IMR-90 (cell line): Measurements from ENCODE around the gene EXOC4. TPM values are rescaled to one million over a fixed set of nuclear protein-coding genes. Genes with fewer than 3 reads are reported as not detected.

Source experiments
- ATAC-seq: fragments of 200-7000 bp; cut with Tn5 transposase; 2 replicates; pipeline ENCODE4 v1.9.1; 2020; ENCODE audit warnings: low read depth, mild to moderate bottlenecking, moderate library complexity
- BruUV-seq: library from RNA; stranded (reverse); fragments of 400-500 nt; replicated peaks from 2 replicates; lab custom pipeline; 2021; lab: Mats Ljungman, UMichigan
- CTCF ChIA-PET: fragments of 300-600 bp; formaldehyde crosslinking; extraction: SDS; loops from one replicate; lab custom pipeline; 2021; ENCODE audit warnings: antibody characterized with exemption; lab: Yijun Ruan, JAX
- POLR2A ChIA-PET: fragments of 300-600 bp; sonication (Branson Sonifier 250); formaldehyde crosslinking; loops from one replicate; lab custom pipeline; 2022; ENCODE audit warnings: antibody characterized with exemption; ENCODE audit not compliant: unreplicated experiment; lab: Charles Lee
- DNase-seq: peaks from one replicate; pipeline ENCODE4 v3.0.0; 2013
- H2AFZ ChIP-seq: replicated peaks from 2 replicates; pipeline ENCODE3; 2013; ENCODE audit warnings: low read length, mild to moderate bottlenecking; ENCODE audit not compliant: poor library complexity
- H2AK5ac ChIP-seq: 2 replicates; pipeline ENCODE4 v1.6.1; 2013; ENCODE audit warnings: low read depth, low read length, inconsistent platforms
- H2AK9ac ChIP-seq: replicated peaks from 2 replicates; pipeline ENCODE3; 2013; ENCODE audit warnings: mild to moderate bottlenecking, low read depth, low read length, moderate library complexity; ENCODE audit not compliant: poor library complexity
- H2BK120ac ChIP-seq: 2 replicates; pipeline ENCODE4 v1.6.1; 2013; ENCODE audit warnings: low read depth, low read length, inconsistent platforms
- H2BK15ac ChIP-seq: 3 replicates; pipeline ENCODE4 v1.6.1; 2013; ENCODE audit warnings: low read depth, low read length, inconsistent platforms
- H2BK20ac ChIP-seq: 2 replicates; pipeline ENCODE4 v1.6.1; 2013; ENCODE audit warnings: low read depth, mild to moderate bottlenecking, inconsistent platforms, low read length, moderate library complexity
- H2BK5ac ChIP-seq: 2 replicates; pipeline ENCODE4 v1.6.1; 2013; ENCODE audit warnings: mild to moderate bottlenecking, low read depth, low read length, inconsistent platforms; ENCODE audit not compliant: poor library complexity, severe bottlenecking
- H3K14ac ChIP-seq: replicated peaks from 2 replicates; pipeline ENCODE4 v1.6.1; 2013; ENCODE audit warnings: low read depth, low read length, inconsistent platforms
- H3K18ac ChIP-seq: 2 replicates; pipeline ENCODE4 v1.6.1; 2013; ENCODE audit warnings: low read depth, low read length, control low read depth
- H3K23ac ChIP-seq: 2 replicates; pipeline ENCODE4 v1.6.1; 2013; ENCODE audit warnings: low read depth, low read length, inconsistent platforms
- H3K27ac ChIP-seq: 2 replicates; pipeline ENCODE4 v1.5.1; 2013; ENCODE audit warnings: mild to moderate bottlenecking, control low read depth, low read length; ENCODE audit not compliant: insufficient read depth
- H3K27me3 ChIP-seq: 2 replicates; pipeline ENCODE4 v1.6.1; 2013; ENCODE audit warnings: low read length; ENCODE audit not compliant: control insufficient read depth, insufficient read depth
- H3K36me3 ChIP-seq: 2 replicates; pipeline ENCODE4 v1.6.1; 2013; ENCODE audit warnings: low read length, mixed read lengths; ENCODE audit not compliant: control insufficient read depth, insufficient read depth
- H3K4ac ChIP-seq: 2 replicates; pipeline ENCODE4 v1.6.1; 2013; ENCODE audit warnings: low read depth, low read length, inconsistent platforms
- H3K4me1 ChIP-seq: 2 replicates; pipeline ENCODE4 v1.6.1; 2013; ENCODE audit warnings: low read length, mixed read lengths; ENCODE audit not compliant: control insufficient read depth, insufficient read depth
- H3K4me2 ChIP-seq: 2 replicates; pipeline ENCODE4 v1.6.1; 2013; ENCODE audit warnings: low read depth, mild to moderate bottlenecking, control low read depth, low read length, moderate library complexity
- H3K4me3 ChIP-seq: 2 replicates; pipeline ENCODE4 v1.5.1; 2013; ENCODE audit warnings: low read depth, mild to moderate bottlenecking, control low read depth, low read length, moderate library complexity; ENCODE audit not compliant: insufficient read depth
- H3K56ac ChIP-seq: 2 replicates; pipeline ENCODE4 v1.6.1; 2013; ENCODE audit warnings: low read length, inconsistent platforms; ENCODE audit not compliant: insufficient read depth; ENCODE audit errors: extremely low read depth
- H3K79me1 ChIP-seq, 2 experiments: 2 replicates each; pipeline ENCODE4 v1.6.1; 2013; ENCODE audit warnings: low read length in 2 of 2, inconsistent platforms in 1 of 2, low read depth in 1 of 2
- H3K9ac ChIP-seq: 2 replicates; pipeline ENCODE4 v1.6.1; 2013; ENCODE audit warnings: low read depth, low read length, control low read depth
- H3K9me1 ChIP-seq: 2 replicates; pipeline ENCODE4 v1.6.1; 2013; ENCODE audit warnings: low read length, inconsistent platforms; ENCODE audit not compliant: insufficient read depth
- H3K9me3 ChIP-seq: 2 replicates; pipeline ENCODE4 v1.6.1; 2013; ENCODE audit warnings: low read length; ENCODE audit not compliant: control insufficient read depth, insufficient read depth
- H4K20me1 ChIP-seq: 2 replicates; pipeline ENCODE4 v1.6.1; 2013; ENCODE audit warnings: low read length, inconsistent platforms; ENCODE audit not compliant: insufficient read depth
- H4K5ac ChIP-seq: 2 replicates; pipeline ENCODE4 v1.6.1; 2013; ENCODE audit warnings: mild to moderate bottlenecking, low read depth, low read length, control low read depth
- H4K8ac ChIP-seq, 2 experiments: 2 replicates each; pipeline ENCODE4 v1.6.1; 2013; ENCODE audit warnings: low read depth in 2 of 2, low read length in 2 of 2, control low read depth in 1 of 2, inconsistent platforms in 1 of 2
- H4K91ac ChIP-seq: 2 replicates; pipeline ENCODE4 v1.6.1; 2013; ENCODE audit warnings: low read depth, low read length, inconsistent platforms; ENCODE audit not compliant: insufficient read depth
- CEBPB ChIP-seq: IDR thresholded peaks from 2 replicates; pipeline ENCODE4 v1.6.1; 2012; ENCODE audit warnings: low read depth, low read length, improper control_type of control experiment
- CHD1 ChIP-seq: IDR thresholded peaks from 2 replicates; pipeline ENCODE4 v1.6.1; 2012; ENCODE audit warnings: low read depth, low read length, improper control_type of control experiment
- CTCF ChIP-seq: conservative IDR thresholded peaks from 2 replicates; pipeline ENCODE4 v1.5.1; 2012; ENCODE audit warnings: mild to moderate bottlenecking, low read depth, low read length, improper control_type of control experiment
- ELK1 ChIP-seq: fragments of 150-350 bp; IDR thresholded peaks from 2 replicates; pipeline ENCODE4 v1.6.1; 2016; ENCODE audit warnings: low read depth, mild to moderate bottlenecking, low read length, moderate library complexity, borderline replicate concordance
- FOS ChIP-seq: fragments of 150-350 bp; IDR thresholded peaks from 2 replicates; pipeline ENCODE4 v1.6.1; 2016; ENCODE audit warnings: low read depth, low read length
- MAFK ChIP-seq: IDR thresholded peaks from 2 replicates; pipeline ENCODE4 v1.6.1; 2012; ENCODE audit warnings: low read depth, low read length, improper control_type of control experiment
- MAZ ChIP-seq: IDR thresholded peaks from 2 replicates; pipeline ENCODE4 v1.6.1; 2012; ENCODE audit warnings: low read depth, mild to moderate bottlenecking, low read length, improper control_type of control experiment, moderate library complexity, borderline replicate concordance
- MXI1 ChIP-seq: IDR thresholded peaks from 2 replicates; pipeline ENCODE4 v1.6.1; 2012; ENCODE audit warnings: low read depth, mild to moderate bottlenecking, low read length, moderate library complexity, borderline replicate concordance
- RAD21 ChIP-seq: IDR thresholded peaks from 2 replicates; pipeline ENCODE4 v1.6.1; 2012; ENCODE audit warnings: low read length, improper control_type of control experiment
- RCOR1 ChIP-seq: IDR thresholded peaks from 2 replicates; pipeline ENCODE4 v1.6.1; 2012; ENCODE audit warnings: mild to moderate bottlenecking, low read length, improper control_type of control experiment; ENCODE audit not compliant: insufficient replicate concordance
- RFX5 ChIP-seq: IDR thresholded peaks from 2 replicates; pipeline ENCODE4 v1.8.0; 2012; ENCODE audit warnings: low read depth, mild to moderate bottlenecking, low read length, moderate library complexity
- SMC3 ChIP-seq: fragments of 150-350 bp; IDR thresholded peaks from 2 replicates; pipeline ENCODE4 v1.6.1; 2016; ENCODE audit warnings: low read depth, mild to moderate bottlenecking, antibody characterized with exemption, low read length, moderate library complexity
- WGBS, 2 experiments: methylation state at CpG; one replicate each; pipeline versions ENCODE4 v1.1.5 to v1.1.7; 2013; ENCODE audit warnings: missing lambda C conversion rate in 2 of 2; ENCODE audit not compliant: insufficient read length in 1 of 2; ENCODE audit errors: extremely low coverage in 2 of 2; 5-methylcytosine and 5-hydroxymethylcytosine counted together
- dilution Hi-C: fragments of 300-500 bp; cut with HindIII; formaldehyde crosslinking; loops from one replicate; pipeline ENCODE4 v1.14.3; 2018; ENCODE audit warnings: low sequenced_read_pairs; ENCODE audit not compliant: unreplicated experiment
- in situ Hi-C: fragments of 300-500 bp; cut with MboI; formaldehyde crosslinking; loops from 3 replicates; pipeline ENCODE4 v1.14.3; 2019; ENCODE audit warnings: low sequenced_read_pairs, inconsistent platforms, mixed read lengths
- intact Hi-C: fragments of 100-400 bp; cut with micrococcal nuclease; formaldehyde crosslinking; loops from 2 replicates; pipeline ENCODE4 v1.10.0; 2022
- polyA plus RNA-seq, 3 experiments: library from polyadenylated mRNA; depleted of rRNA; stranded (reverse); fragments of >200 nt; gene quantifications; 2 replicates each; pipeline ENCODE4 v1.2.3, GENCODE V29; 2012; ENCODE audit warnings: low replicate concordance in 1 of 3
- total RNA-seq: library from RNA; depleted of rRNA; stranded (reverse); fragments of >200 nt; gene quantifications from 2 replicates; pipeline ENCODE4 v1.2.3, GENCODE V29; 2012

Gene EXOC4
- total and polyA plus RNA-seq, 2 of the 4 experiments (the other 2 are of a cell fraction): 25.4 to 94.6 TPM

GRCh38 chr7:133724148-133724547 lies 471.3 kb downstream of the EXOC4 start:
- ChIA-PET POLR2A (no interaction called here), CTCF (no interaction called here)
- Histone ChIP-seq H3K14ac (no peak overlapping the region), H3K4ac (no peak overlapping the region), H3K56ac (no peak overlapping the region), H3K9ac (no peak overlapping the region), H2AK5ac (no peak overlapping the region), H3K27me3 (no peaks in the 10 kb centered on the region), H3K4me2 (no peak overlapping the region), H3K9me3 (no peaks in the 10 kb centered on the region), H2BK120ac (no peak overlapping the region), H3K36me3 (no peaks in the 10 kb centered on the region), H3K9me1 (no peaks in the 10 kb centered on the region), H3K79me1 (no peaks in the 10 kb centered on the region), H2AFZ (no peak overlapping the region), H4K5ac (no peak overlapping the region), H3K27ac (no peak overlapping the region), H2BK5ac (no peak overlapping the region), H2AK9ac (no peak overlapping the region), H3K4me3 (no peak overlapping the region), H4K8ac (no peak overlapping the region), H4K91ac (no peak overlapping the region), H3K4me1 (no peaks in the 10 kb centered on the region), H3K18ac (no peak overlapping the region), H2BK15ac (no peak overlapping the region), H3K23ac (no peak overlapping the region), H2BK20ac (no peak overlapping the region), H4K20me1 (no peaks in the 10 kb centered on the region)
- intact Hi-C loops: no loop called here
- DNase-seq (no peak), ATAC-seq (no peak)
- TF ChIP-seq CEBPB (no peak), ELK1 (no peak), CHD1 (no peak), MAFK (no peak), MXI1 (no peak), RCOR1 (no peak), RFX5 (no peak), MAZ (no peak), FOS (no peak), RAD21 (no peak), CTCF (no peak), SMC3 (no peak)
- in situ Hi-C loops: no loop called here
- dilution Hi-C loops: no loop called here
- WGBS, 2 experiments: no CpG with 5 or more reads among the region's 2 CpGs
- no TSS peak for BruUV-seq
